Smooth muscle cell (in vitro differentiated cells): ENCODE data around the gene ATXN1L. TPM values are rescaled to one million over a fixed set of nuclear protein-coding genes. Genes with fewer than 3 reads are reported as not detected.

Experiments
- DNase-seq: peaks from one replicate; lab custom pipeline; 2025; ENCODE audit not compliant: unreplicated experiment; lab: John Stamatoyannopoulos, UW
- H2AFZ ChIP-seq: fragments of 200-600 bp; sonication (generic); 2 replicates; pipeline ENCODE4 v1.6.0; 2016; ENCODE audit warnings: antibody characterized with exemption, low read depth, mild to moderate bottlenecking
- H3F3A ChIP-seq: fragments of 200-600 bp; sonication (generic); 2 replicates; pipeline ENCODE4 v1.6.0; 2017; ENCODE audit warnings: antibody characterized with exemption, low read depth
- H3K27ac ChIP-seq: fragments of 200-600 bp; sonication (generic); 2 replicates; pipeline ENCODE4 v1.5.1; 2016; ENCODE audit warnings: low read depth, mild to moderate bottlenecking
- H3K27me3 ChIP-seq: fragments of 200-600 bp; sonication (generic); 2 replicates; pipeline ENCODE4 v1.6.1; 2016; ENCODE audit warnings: low read depth, mild to moderate bottlenecking
- H3K36me3 ChIP-seq: fragments of 200-600 bp; sonication (generic); 2 replicates; pipeline ENCODE4 v1.5.1; 2016; ENCODE audit warnings: low read depth
- H3K4me1 ChIP-seq: fragments of 200-600 bp; sonication (generic); 2 replicates; pipeline ENCODE4 v1.5.1; 2016; ENCODE audit warnings: low read depth
- H3K4me2 ChIP-seq: fragments of 200-600 bp; sonication (generic); 2 replicates; pipeline ENCODE4 v1.6.0; 2016; ENCODE audit warnings: mild to moderate bottlenecking
- H3K4me3 ChIP-seq: fragments of 200-600 bp; sonication (generic); 2 replicates; pipeline ENCODE4 v1.5.1; 2016; ENCODE audit warnings: mild to moderate bottlenecking
- H3K79me2 ChIP-seq: fragments of 200-600 bp; sonication (generic); 2 replicates; pipeline ENCODE4 v1.6.0; 2016; ENCODE audit warnings: low read depth, mild to moderate bottlenecking
- H3K9ac ChIP-seq: fragments of 200-600 bp; sonication (generic); 2 replicates; pipeline ENCODE4 v1.6.0; 2016; ENCODE audit warnings: low read depth
- H3K9me3 ChIP-seq: fragments of 200-600 bp; sonication (generic); replicated peaks from 2 replicates; pipeline ENCODE4 v1.5.1; 2016; ENCODE audit warnings: low read depth
- H4K20me1 ChIP-seq: fragments of 200-600 bp; sonication (generic); 2 replicates; pipeline ENCODE4 v1.6.0; 2016; ENCODE audit warnings: low read depth
- WGBS: methylation state at CpG from one replicate; pipeline ENCODE4 v1.1.7; 2016; ENCODE audit warnings: low lambda C conversion rate; 5-methylcytosine and 5-hydroxymethylcytosine counted together
- polyA plus RNA-seq: library from polyadenylated mRNA; unstranded; fragments of >200 nt; fragmentation: Nextera tagmentation; extraction: Ambion mirVana; gene quantifications from 2 replicates; pipeline ENCODE4 v1.2.1, GENCODE V29; 2016
- total RNA-seq: library from RNA; depleted of rRNA; stranded (reverse); fragments of >200 nt; gene quantifications from 2 replicates; pipeline ENCODE4 v1.2.3, GENCODE V29; 2014
- TF ChIP-seq, protein P1 (sequence below): fragments of 200-600 bp; sonication (generic); IDR thresholded peaks from 2 replicates; pipeline ENCODE4 v1.5.1; 2017; ENCODE audit warnings: borderline replicate concordance, mild to moderate bottlenecking, antibody characterized with exemption; ENCODE audit not compliant: insufficient read depth, poor library complexity, severe bottlenecking

Gene ATXN1L
- total and polyA plus RNA-seq, 2 experiments from 2014 or later, result 7.4 to 14.8 TPM

DNA sequence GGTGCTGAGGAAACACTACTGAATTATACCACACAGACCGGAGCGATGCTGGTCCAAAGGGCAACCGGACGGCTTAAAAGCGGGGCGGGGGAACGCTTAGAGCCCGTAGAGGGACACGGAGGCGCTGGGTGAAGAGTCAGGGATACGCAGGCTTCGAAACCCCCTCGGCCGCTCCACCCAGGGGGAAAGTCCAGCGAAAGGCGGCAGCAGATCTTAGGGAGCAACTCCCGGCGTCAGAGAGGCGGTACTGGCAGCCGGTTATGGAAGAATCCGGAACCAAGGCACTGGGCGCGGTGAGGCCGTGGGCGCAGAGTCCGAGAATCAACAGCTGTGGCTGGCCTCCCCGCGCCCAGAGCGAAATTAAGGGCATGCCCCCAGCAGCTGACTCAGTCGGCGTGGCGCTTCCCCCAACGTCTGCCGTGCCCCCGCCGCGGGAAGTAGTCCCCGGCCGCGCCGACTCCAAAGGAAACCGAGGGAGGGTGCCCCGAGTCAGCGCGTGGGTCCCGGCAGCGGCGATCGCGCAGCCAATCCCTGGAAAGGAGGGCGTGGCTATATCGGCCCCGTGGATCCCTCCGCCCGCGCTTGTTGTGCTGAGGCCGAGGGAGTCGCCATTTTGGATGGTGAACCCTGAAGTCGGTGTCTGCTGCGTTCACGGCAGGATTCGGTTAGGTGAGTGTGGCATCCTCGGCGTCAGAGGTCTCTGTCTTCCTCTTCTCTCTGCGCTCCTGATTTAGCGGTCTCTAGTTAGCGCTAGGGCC, 49.3 kb downstream of the ATXN1L start, which contains the start of gene IST1:
Gene IST1, plus strand, starts transcription at position 611 of the 758 bp plus-strand sequence. CDS start 20,110 bp downstream, outside the sequence.
- peaks cover 13% of the 10 kb centered on the region for H3K4me1 ChIP-seq
- peak within 1 kb of the TSS; percentile 98 for H3K27ac ChIP-seq
- H2AFZ ChIP-seq, result peak within 1 kb of the TSS; percentile 84
- H4K20me1 ChIP-seq, result peaks cover 42% of the 10 kb centered on the region
- TF ChIP-seq, protein P1, sequence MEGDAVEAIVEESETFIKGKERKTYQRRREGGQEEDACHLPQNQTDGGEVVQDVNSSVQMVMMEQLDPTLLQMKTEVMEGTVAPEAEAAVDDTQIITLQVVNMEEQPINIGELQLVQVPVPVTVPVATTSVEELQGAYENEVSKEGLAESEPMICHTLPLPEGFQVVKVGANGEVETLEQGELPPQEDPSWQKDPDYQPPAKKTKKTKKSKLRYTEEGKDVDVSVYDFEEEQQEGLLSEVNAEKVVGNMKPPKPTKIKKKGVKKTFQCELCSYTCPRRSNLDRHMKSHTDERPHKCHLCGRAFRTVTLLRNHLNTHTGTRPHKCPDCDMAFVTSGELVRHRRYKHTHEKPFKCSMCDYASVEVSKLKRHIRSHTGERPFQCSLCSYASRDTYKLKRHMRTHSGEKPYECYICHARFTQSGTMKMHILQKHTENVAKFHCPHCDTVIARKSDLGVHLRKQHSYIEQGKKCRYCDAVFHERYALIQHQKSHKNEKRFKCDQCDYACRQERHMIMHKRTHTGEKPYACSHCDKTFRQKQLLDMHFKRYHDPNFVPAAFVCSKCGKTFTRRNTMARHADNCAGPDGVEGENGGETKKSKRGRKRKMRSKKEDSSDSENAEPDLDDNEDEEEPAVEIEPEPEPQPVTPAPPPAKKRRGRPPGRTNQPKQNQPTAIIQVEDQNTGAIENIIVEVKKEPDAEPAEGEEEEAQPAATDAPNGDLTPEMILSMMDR, result no peak
- H3K79me2 ChIP-seq, result peaks cover 47% of the 10 kb centered on the region
- H3K4me3 ChIP-seq, result peak within 1 kb of the TSS; percentile 88
- no peaks in the 10 kb centered on the region for H3K36me3 ChIP-seq
- H3F3A ChIP-seq, result peaks cover 17% of the 10 kb centered on the region
- peak within 1 kb of the TSS; percentile 97 for H3K9ac ChIP-seq
- peak; percentile 93 for DNase-seq
- H3K4me2 ChIP-seq, result peak within 1 kb of the TSS; percentile 95
- H3K9me3 ChIP-seq, result no peaks in the 10 kb centered on the region
- 1% methylated on average over 65 of the region's 67 CpGs for WGBS
- no peaks in the 10 kb centered on the region for H3K27me3 ChIP-seq

DNA sequence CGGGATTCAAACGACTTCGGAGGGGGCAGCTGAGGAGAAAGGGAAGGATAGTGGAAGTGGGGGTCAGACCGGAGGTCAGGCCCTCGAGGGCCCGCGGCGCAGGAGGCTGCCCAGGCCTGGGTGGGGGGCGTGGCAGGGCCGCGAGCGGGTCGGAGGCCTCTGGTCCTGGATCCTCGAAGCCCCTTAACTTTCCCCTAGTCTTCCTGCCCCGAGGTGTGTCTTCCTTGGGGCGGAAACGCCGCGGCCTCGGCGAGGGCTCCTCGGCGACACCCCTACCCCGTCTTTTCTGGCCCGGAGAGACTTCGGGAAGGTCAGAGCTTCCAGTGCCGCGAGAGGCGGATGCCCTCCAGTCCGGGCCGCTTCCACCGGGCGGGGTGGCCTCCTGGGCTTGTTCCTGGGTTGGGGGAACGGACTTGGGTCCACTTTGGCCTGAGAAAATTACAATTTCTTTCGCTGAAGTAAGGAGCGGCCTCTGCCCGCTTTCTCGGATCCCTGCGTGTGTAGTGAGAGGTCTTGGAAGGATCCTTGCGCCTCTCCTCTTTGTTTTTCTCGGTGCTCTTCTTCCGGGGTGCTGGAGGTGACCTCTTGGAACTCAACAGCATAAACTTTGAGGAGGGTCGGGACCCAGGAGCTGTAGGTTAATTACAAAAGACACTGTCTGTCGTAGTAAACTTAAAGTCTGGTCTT, 50.0 kb downstream of the ATXN1L start:
- H3K4me1 ChIP-seq, result peaks cover 16% of the 10 kb centered on the region
- H3K9me3 ChIP-seq, result no peaks in the 10 kb centered on the region
- no peaks in the 10 kb centered on the region for H3K36me3 ChIP-seq
- TF ChIP-seq, protein P1, result no peak
- H3K4me2 ChIP-seq, result peak overlapping the region; percentile 88
- peaks cover 17% of the 10 kb centered on the region for H3F3A ChIP-seq
- peak overlapping the region; percentile 97 for H3K9ac ChIP-seq
- H3K27me3 ChIP-seq, result no peaks in the 10 kb centered on the region
- peaks cover 54% of the 10 kb centered on the region for H3K79me2 ChIP-seq
- peak overlapping the region; percentile 98 for H3K27ac ChIP-seq
- H4K20me1 ChIP-seq, result peaks cover 50% of the 10 kb centered on the region
- DNase-seq, result no peak
- no peak overlapping the region for H2AFZ ChIP-seq
- peak overlapping the region; percentile 88 for H3K4me3 ChIP-seq
- 1% methylated on average over 44 of the region's 44 CpGs for WGBS

DNA sequence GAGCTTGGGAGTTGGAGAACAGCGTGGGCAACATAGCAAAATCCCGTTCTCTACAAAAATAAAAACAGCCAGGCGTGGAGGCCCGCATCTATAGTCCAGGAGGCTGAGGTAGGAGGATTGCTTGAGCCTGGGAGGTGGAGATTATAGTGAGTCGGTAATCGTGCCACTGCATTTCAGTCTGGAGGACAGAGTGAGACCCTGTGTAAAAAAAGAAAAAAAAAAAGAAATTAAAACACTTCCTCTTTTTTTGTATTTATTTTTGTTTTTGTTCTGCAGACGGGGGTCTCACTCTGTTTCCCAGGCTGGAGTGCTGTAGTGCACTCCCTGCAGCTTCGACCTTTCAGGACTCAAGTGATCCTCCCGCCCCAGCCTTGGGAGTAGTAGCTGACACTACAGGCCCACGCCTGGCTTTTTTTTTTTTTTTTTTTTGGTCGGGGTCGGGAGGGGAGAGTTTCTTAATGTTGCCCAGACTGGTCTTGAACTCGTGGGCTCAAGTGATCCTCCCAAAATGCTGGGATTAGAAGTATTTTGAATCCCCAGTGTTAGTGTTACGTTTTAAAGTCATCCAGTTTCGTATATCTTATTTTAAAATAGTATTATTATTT, 51.1 kb downstream of the ATXN1L start:
- Histone ChIP-seq H3F3A (peaks cover 9% of the 10 kb centered on the region), H3K27me3 (no peaks in the 10 kb centered on the region), H3K27ac (peak overlapping the region; percentile 98), H3K9ac (peak overlapping the region; percentile 97), H3K4me2 (peak overlapping the region; percentile 88), H3K79me2 (peaks cover 65% of the 10 kb centered on the region), H3K9me3 (no peaks in the 10 kb centered on the region), H2AFZ (no peak overlapping the region), H3K36me3 (no peaks in the 10 kb centered on the region), H4K20me1 (peaks cover 60% of the 10 kb centered on the region), H3K4me1 (peaks cover 16% of the 10 kb centered on the region), H3K4me3 (peak overlapping the region; percentile 88)
- no peak for DNase-seq
- TF ChIP-seq, protein P1, result no peak
- 47% methylated on average over 15 of the region's 15 CpGs for WGBS
